GM12892 (cell line): ENCODE results near the gene ZBTB24.

ENCODE experiments used
- POLR2A ChIP-seq: IDR thresholded peaks from 2 replicates; pipeline ENCODE4 v1.6.1; 2011; ENCODE audit warnings: low read depth, low read length, control low read depth
- POLR2AphosphoS5 ChIP-seq: IDR thresholded peaks from 2 replicates; pipeline ENCODE4 v1.6.1; 2011; ENCODE audit warnings: low read depth, low read length, control low read depth
- TAF1 ChIP-seq: IDR thresholded peaks from 2 replicates; pipeline ENCODE4 v1.6.1; 2011; ENCODE audit warnings: low read depth, mild to moderate bottlenecking, control low read depth, low read length, borderline replicate concordance

DNA sequence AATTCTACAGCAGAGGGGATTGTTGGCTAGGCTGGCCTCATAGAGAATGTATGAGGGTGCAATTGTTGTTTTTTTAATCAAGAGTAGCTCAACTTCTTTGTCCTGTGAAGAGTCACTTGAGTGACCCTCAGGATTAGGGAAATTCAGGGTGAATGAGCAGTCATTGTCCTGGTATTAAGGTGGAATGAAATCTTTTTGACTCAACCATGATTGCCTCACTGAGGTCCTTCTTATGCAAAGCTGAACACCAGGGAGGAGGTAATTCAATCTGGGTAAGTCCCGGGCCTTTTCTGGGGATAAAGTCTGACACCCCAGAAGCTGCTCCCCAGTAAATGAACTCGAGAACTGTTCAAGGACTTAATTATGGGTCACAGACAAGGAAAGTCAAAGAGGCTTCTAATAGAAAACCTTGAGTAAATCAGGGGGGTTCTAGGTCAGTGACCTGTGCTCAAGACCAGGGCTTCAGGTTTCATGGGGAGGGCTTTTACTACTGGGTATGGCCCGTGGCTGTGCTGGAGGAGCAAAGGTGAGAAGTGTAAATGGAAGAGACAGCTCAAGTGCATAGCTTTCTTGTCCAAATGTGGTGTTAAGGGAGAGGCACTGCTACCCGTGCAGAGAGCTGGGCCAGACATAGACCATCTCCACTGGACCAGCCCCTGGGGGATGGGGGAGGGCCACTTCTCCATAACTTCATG is 25.3 kb upstream of the ZBTB24 start:
- TF ChIP-seq POLR2A (no peak), POLR2AphosphoS5 (no peak), TAF1 (no peak)
